ENCODE measurements around the gene GSTT2.
A peak's percentile ranks its signal among the peaks of the same experiment; 100 is the strongest.
"Not testable (repeated sequence)": the region's sequence is repeated elsewhere in the genome, so short reads cannot be mapped to it uniquely, and the experiment has no call there.

GSTT2 gene

DNA sequence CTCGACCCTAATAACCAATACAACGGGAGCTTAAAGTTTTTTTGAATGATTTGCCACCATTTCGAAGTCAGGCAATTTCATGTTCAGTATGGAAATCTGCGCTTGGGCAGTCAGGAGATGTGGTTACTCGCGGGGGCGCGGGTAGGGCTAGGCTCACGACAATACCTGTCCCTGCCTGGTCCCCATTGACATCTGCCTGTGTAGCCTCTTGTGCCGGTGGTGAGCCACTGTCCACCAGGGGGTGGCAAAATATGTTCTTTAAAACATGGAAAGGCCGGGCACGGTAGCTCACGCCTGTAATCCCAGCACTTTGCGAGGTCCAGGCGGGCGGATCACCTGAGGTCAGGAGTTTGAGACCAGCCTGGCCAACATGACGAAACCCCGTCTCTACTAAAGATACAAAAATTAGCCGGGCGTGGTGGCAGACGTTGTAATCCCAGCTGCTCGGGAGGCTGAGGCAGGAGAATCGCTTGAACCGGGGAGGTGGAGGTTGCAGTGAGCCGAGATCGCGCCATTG, 5.0 kb upstream of the GSTT2 start:
- DNase-seq (ENCODE audit: low spot score): not testable (repeated sequence)

DNA sequence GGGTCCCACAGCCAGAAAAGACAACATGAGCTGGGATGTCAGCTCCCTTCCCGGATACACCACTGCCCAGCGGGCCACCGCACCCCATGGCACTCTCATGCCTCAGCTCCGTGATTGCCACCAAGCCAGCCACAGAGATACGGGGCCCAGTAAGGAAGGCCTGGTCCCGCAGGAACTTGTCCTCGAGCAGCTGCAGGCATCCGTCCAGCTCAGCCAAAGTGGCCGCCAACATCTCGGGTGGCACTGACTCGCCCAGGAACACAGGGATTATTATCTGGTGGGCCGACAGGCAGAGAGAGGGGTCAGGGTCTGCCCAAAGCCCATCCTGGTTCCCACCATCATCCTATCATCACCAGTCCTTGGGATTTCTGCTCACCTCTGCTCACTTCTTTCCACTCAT, 2.6 kb upstream of the GSTT2 start:
- DNase-seq (ENCODE audit: low spot score): not testable (repeated sequence)

DNA sequence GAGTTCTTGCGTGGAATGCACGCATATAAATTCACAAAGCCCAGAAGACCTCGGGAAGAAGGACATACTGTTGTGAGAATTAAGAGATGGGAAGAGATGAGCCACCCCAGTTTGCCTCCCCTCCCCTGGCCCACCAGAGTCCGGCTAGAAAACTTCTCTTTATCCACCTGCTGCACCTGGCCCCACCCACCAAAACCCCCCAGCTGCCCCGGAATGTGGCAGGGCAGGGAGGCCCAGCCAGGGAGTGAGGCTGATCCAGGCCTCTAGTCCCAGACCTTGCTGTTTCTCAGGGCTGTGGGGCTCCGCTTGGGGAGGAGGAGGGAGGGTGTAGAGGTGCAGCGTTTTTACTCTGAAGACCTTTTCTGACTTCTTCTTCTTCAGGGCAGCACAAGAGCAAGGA, 633 bp downstream of the GSTT2 start:
- DNase-seq (ENCODE audit: low spot score): not testable (repeated sequence)

DNA sequence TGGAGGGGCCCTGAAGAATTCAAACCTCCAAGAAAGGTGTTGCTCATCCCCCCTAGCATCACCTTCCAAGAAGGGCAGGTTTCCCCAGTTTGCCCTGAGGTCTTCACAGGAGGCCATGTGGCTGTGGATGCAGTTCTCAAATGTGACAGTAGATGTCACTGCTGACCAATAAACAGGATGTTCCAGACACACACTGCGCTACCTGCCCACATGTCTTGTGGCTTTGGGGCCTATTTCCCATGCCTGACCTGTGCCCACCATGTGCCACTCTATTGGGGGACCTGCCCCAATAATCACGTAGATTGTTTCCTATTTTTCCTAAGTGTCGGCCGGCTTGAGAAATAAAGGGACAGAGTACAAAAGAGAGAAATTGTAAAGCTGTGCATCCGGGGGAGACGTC, 4.5 kb downstream of the GSTT2 start:
- peak; percentile 32 for DNase-seq (ENCODE audit: low spot score)

DNA sequence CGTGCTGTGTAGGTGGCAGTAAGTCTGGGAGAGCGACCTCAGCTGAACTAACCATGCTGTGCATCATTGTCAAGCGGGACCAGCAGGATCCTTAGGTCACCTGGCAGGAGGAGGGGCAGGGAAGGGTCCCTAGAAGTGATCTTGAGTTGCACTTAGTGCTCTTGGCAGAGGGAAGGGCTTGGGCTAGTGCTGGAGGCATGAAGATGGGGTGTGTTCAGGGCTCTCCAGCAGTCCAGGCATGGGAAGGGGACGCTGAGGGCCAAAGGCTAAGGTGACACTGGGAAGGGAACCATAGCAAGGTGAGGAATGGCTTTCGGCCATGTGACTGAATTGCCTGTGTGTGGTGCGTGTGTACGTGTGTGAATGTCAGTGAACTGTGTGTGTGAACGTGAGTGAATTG, 6.2 kb downstream of the GSTT2 start:
- DNase-seq (ENCODE audit: low spot score): not testable (repeated sequence)

DNA sequence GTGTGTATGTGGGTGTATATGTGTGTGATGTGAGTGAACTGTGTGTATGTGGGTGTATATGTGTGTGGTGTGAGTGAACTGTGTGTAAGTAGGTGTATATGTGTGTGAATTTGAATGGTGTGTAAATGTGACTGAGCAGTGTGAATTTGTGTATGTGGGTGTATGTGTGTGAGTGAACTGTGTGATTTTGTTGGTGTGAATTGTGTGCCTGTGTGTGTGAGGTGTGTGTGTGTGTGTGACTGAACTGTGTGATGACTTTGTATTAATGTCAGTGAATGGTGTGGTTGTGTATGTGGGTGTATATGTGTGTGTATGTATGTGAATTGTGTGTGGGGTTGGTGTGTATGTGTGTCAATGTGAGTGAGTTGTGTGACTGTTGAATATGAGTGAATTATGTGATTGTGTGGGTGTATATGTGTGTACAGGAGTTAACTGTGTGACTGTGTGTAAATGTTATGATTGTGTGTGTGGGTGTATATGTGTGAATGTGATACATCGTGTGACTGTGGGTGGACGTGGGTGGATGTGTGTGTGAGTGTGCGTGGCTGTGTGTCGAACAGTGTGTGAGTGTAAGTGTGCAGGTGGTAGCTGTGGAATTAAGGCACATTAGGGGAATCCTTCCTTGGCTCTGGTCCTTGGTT, 6.7 kb downstream of the GSTT2 start:
- DNase-seq (ENCODE audit: low spot score): not testable (repeated sequence)

DNA sequence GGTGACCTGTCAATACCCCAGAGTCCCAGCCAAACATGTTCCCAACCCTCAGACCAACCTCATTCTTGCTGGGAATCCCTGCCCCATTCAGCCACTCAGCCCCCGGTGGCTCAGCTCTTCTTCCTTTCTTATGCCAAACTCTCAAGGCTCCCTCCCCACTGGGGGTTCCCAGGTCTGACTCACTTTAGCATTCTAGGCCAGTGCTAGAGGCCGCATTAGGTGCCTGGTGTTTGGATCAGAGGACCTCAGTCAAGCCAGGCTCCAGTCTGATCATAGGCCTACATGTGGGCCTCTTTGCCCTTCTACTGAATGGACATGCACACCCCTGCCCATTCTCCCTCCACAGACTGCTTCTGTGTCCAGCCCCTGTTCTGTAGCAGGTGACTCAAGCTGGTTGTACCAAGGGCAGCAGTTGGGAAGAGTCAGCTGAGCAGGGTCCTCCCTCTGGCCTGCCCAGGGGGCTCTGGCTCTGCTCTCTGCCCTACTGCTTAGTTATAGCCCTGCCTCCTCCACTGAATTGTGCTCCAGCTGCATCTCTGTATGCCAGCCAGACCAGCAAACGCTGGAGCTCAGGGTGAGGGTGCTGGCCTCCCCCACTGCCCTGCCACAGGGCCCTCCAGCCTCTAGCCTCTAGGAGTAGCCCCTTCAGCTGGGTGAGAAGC, 9.8 kb downstream of the GSTT2 start:
- not testable (repeated sequence) for DNase-seq (ENCODE audit: low spot score)

DNA sequence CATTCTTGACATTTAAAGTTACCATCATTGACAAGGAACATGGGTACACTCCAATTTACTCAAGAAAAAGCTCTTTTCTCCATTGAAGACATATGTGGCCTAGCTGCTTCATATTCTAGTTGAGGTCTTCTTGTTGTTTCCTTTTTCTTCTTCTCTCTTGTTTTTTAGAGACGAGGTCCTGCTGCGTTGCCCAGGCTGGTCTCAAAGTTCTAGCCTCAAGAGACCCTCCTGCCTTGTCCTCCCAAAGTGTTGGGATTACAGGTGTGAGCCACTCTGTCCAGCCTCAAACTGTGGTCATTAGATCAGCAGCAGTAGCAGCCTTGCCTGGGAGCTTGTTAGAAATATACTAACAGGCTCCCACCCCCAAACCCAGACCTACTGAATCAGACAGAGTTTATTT, 13.1 kb downstream of the GSTT2 start:
- DNase-seq (ENCODE audit: low spot score): not testable (repeated sequence)

DNA sequence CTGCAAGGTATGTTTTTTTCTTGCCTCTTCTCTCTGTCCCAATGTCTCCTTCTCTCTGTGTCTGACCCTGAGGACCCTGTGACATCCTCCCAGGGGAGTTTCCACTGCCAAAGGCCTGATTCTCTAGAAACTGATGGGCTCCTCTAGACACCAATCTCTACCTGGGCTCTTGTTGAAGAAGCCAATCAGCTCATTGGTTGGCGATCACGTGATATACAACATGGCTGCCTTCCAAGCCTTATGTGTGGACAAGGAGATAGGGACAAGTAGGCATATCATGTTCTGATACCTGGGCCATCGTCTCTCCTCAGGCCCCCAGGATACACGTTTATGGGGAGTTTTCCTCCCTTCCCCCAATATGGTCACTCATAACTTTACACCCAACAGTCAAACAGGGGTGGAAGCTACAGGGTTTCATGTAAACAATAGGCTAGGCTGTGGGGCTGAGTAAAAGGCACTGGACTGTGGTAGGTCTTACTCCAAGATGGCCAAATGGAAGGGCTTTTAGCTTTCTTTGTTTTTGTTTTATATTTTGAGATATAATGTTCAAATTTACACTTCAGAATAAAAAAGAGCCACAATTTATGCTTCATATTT, 13.7 kb downstream of the GSTT2 start:
- DNase-seq (ENCODE audit: low spot score): not testable (repeated sequence)

DNA sequence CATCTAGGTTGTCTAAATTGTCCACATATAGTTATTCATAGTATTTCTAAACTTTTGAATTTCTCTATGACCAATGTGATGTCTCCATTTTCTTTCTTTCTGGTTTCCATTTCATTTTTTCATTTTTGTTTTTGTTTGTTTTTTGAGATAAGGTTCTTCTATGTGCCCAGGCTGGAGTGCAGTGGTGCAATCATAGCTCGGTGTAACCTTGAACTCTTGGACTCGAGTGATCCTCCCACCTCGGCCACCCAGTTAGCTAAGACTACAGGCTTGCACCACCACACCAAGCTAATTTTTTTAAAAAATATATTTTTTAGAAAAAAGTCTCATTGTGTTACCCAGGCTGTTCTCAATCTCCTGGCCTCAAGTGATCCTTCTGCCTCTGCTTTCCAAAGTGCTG, 17.2 kb downstream of the GSTT2 start:
- no peak for DNase-seq (ENCODE audit: low spot score)

DNA sequence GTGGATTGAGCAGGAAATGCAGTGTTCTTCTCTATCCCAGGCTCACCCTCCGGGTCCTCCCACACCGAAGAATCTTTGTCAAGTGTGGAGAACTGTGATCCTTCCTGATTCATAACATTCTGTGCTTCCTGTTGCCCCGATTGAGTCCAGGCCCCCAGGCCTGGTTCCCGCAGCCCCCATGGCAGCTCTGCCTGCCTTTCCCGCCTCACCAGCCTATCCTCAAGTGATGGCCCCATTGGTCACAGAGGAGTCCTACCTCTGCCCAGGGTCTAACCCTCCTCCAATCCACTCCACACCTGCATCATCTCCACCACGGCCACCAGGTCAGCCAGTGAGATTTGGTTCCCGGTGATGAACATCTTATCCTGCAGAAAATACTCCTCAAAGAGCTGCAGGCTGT, 19.8 kb downstream of the GSTT2 start:
- DNase-seq (ENCODE audit: low spot score): not testable (repeated sequence)

DNA sequence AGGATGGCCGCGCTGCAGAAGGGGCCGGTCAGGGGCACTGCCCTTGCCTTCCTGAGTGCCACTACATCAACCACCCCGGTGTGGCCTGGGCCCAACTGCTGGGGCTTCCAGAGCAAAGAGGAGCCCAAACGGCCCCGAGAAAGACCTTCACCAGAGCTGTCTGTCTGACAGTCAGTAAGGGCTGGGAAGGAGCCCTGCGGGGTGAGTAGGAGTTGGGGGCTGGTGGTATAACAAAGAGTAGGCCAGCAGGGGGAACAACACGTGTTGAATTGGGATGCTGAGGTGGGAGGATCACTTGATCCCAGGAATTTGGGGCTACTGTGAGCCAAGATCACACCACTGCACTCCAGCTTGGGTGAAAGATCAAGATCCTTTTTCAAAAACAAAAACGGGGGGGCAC, 21.4 kb downstream of the GSTT2 start:
- no peak for DNase-seq (ENCODE audit: low spot score)

DNA sequence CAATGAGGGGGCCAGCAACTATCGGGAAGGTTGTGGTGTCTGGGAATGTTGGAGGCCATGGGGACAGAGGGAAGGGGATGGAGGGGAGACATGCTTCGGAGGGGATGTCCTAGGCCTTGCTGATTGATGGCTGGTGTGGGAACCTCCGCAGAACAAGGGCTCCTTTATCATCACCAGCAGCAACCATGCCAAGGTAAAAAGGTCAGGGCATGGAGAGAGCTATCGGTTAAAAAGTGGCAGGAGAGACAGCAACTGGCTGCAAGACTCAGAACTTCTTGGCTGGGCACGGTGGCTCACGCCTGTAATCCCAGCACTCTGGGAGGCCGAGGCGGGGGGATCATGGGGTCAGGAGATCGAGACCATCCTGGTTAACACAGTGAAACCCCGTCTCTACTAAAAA, 22.3 kb downstream of the GSTT2 start:
- DNase-seq (ENCODE audit: low spot score): no peak

DNA sequence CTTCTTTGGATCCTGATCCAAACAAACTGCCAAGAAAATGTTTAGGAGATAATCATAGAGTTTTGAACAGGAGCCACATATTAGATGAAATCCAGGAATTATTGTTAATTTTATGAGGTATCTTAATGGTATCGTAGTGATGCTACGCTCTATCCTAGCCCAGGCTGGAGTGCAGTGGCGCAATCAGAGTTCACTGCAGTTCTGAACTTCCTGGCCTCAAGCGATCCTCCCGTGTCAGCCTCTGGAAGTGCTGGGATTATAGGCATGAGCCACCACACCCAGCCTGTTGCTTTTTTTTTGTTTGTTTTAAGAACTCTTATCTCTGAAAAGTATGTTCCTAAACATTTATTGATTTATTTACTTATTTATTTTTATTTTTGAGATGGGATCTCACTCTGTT, 22.9 kb downstream of the GSTT2 start:
- DNase-seq (ENCODE audit: low spot score): no peak

DNA sequence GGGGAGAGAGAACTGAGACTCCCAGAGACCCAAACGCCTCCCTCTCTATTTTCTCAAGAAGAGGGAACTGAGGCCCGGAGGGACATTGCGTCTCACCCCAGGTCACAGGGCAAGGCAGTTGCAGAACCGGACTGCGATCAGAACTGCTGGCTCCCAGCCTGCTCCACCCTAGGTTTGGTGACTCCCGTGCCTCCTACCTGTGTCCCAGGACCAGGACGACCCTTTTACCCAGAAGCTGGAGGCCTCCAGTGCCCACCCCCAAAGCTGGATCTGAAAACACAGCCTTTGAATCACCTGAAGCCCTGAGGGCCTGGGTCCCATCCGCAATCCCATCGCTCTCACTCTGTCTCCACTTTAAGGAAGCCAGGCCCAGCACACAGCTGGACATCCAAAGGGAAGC, 24.0 kb downstream of the GSTT2 start:
- DNase-seq (ENCODE audit: low spot score): no peak

DNA sequence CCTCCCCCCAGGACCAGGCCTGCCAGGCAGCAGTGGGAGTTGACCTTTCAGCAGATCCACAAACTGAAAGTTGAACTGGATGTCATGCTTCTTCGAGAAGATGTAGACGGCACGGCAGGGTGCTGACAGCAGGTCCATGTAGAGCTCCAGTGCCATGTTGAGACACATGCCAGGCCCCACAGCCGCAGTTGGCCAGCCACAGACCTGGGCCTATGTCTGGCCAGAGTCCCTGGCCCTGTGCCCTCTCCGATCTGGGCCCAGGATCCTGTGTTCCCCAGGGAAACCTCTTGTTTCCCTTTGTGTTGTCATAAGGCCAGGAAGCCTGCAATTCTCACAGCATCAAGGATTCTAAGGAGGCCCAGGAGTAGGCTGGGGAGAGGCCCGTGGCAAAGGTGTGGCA, 25.3 kb downstream of the GSTT2 start, which contains the start of gene GSTT4:
Gene GSTT4 (minus strand): TSS at position 253 of the 400 bp plus-strand sequence. CDS start 97 bp downstream, at position 156.
- no peak for DNase-seq (ENCODE audit: low spot score)

DNA sequence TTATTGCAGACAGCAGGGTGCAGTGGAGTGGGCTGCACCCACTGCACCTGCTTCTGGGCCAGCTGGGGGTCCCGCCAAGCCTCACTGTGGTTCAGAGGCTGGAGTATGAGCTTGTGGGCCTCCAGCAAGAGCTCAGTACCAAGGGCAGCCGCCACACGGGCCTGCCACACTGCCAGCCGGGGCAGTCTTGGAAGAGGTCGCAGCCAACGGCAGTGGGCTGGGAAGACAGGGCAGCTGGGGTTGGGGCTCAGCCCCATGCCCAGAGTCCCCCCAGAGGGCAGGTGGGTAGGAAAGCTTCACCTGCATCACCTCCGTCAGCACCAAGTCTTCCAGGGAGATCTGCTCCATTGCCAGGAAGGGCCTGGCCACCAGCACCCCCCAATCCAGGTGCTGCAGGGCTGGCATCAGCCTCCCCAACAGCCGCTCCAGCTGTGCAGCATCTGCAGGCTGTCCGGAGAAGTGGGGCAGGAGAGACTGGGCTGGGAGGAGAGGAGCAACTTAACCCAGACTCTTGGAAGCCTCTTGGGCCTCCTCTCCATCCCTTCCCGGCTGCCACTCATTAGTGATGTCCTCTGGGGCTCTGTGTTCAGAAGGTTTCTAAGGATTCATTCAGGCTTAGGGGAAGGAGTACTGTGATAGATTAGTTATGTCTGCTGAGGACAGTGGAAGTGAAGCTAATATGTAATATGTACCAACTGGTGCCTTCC, 26.4 kb downstream of the GSTT2 start:
- no peak for DNase-seq (ENCODE audit: low spot score)

DNA sequence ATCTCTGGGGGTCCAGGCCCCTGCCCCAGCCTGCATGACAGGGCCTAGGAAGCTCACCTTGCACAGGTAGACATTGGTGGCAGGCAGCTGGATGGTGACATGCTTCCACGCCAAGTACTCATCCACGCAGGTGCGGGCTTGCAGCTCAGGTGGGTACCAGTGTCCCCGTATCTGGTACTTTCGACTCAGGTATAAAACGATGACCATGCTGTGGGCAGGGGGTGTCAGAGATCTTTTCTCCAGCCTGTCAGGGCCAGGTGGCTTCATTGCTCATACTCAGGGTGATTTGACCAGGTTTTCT, 26.9 kb downstream of the GSTT2 start:
- DNase-seq (ENCODE audit: low spot score): no peak

DNA sequence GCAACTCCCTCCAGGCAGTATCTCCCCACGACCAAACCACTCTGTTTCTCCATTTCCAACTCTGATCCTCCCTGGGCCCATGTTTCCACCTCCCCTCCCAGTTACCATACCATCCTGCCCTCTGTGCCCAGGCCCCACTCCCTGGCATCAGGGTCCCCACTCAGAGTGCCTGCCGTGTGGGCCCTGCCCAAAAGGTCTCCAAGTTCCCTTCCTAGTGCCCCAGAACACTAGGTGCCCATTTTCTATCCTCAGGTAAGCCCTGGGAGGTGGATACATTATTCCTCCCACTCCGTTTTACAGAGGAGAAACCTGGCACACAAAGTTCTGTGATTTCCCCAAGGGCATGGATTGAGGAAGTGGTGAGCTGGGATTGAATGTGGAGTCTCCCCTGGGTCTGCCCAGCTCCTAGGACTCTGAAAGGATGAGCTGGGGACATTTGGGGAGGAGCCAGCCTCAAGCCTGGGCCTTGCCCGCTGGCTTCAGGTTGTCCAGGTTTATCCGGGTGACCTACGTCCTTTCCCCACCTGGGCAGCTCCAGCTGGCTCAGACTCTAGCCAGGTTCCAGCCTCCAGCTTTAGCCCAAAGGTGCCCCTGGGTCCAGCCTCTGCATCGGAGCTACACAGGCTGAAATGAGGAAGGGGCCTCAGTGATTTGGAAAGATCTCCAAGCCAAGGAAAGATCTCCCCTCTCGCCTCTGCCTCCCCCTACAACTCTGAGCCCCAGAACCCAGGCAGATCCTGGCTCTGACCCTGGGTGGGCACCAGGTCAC, 27.5 kb downstream of the GSTT2 start:
- DNase-seq (ENCODE audit: low spot score): no peak

DNA sequence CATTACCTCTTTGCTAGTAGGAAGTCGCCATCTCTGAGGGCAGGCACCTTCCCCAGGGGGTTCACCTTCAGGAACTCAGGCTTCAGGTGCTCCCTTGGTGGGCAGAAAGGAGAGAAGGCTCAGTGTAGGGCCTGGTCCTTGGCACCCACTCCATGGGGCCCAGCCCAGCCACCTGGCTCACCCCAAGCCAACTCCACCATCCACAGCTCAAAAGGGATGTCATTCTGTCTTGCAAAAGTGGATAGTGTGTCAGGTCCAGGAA, 28.0 kb downstream of the GSTT2 start:
- no peak for DNase-seq (ENCODE audit: low spot score)

DNA sequence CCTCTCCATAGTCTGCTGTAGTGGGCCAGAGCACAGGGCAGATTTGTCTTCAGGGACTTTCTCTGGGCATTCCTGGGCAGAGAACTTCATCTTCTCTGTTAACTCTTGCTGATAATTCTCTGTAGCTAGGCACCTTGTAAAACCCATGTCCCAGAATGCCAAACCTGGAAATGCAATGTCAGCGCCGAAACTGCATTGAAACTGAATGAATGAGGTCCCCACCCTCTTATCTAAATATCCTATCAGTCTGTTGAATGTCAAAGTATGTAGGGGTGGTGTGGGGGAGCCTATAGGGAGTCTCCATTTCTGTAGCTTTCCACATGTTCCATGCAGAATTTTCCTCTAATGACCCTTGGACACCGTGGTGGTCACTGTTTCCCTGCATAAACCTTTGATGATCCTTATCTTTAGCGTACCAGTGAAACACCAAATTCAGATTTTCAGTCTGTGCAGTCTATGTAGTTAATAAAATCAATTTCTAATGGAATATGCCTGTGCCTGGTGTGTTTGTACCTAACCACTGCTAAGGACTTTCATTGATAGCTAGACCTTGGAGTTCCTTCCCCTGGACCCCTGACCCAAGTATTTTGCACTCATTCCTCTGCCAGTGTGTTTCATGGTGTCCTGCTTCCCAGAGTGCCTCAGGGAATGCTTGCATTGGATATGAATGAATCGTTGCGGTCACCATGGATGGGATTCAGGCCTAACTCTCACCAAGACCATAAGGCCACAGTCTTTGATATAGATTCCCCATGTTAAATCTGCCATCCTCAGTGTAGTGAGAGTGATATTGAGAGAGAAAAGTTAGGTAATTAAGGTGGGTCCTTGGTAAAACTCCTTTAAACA, 28.7 kb downstream of the GSTT2 start:
- DNase-seq (ENCODE audit: low spot score): no peak
